Measurements from ENCODE around the gene RAMACL. TPM values are rescaled to one million over a fixed set of nuclear protein-coding genes. Genes with fewer than 3 reads are reported as not detected.

Gene RAMACL
- total RNA-seq, 6 donors from 2014 or later, result 3.7 to 13.0 (median 7.9) TPM

GRCh38 chr6:166565084-166565967 lies 21.2 kb downstream of the RAMACL start:
- TF ChIP-seq EP300 (IDR thresholded peaks at IDR 0.05) (no peak), POLR2A (IDR thresholded peaks at IDR 0.05) (no peak), POLR2AphosphoS5 (IDR thresholded peaks at IDR 0.05) (no peak)
- TF ChIP-seq, protein P1, sequence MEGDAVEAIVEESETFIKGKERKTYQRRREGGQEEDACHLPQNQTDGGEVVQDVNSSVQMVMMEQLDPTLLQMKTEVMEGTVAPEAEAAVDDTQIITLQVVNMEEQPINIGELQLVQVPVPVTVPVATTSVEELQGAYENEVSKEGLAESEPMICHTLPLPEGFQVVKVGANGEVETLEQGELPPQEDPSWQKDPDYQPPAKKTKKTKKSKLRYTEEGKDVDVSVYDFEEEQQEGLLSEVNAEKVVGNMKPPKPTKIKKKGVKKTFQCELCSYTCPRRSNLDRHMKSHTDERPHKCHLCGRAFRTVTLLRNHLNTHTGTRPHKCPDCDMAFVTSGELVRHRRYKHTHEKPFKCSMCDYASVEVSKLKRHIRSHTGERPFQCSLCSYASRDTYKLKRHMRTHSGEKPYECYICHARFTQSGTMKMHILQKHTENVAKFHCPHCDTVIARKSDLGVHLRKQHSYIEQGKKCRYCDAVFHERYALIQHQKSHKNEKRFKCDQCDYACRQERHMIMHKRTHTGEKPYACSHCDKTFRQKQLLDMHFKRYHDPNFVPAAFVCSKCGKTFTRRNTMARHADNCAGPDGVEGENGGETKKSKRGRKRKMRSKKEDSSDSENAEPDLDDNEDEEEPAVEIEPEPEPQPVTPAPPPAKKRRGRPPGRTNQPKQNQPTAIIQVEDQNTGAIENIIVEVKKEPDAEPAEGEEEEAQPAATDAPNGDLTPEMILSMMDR (IDR thresholded peaks at IDR 0.05), result no peak
- H3K36me3 ChIP-seq, result peaks cover 0 to 20% (median 9%) of the 10 kb centered on the region in 4 donors
- no peaks in the 10 kb centered on the region for H3K27me3 ChIP-seq
- H3K4me3 ChIP-seq, result no peak overlapping the region
- peak in 1 of 2 donors; percentile 56 for DNase-seq
- H3K27ac ChIP-seq, result peak overlapping the region in 3 of 4 donors; percentile 3 to 26 (median 9)
- no peak for ATAC-seq (ENCODE audit: low FRiP score in 2 of 2)
- peaks cover 6 to 21% (median 13%) of the 10 kb centered on the region in 4 donors for H3K4me1 ChIP-seq
- no peaks in the 10 kb centered on the region for H3K9me3 ChIP-seq
- 88% methylated on average over 17 to 22 of the region's 24 CpGs for WGBS, 2 donors

DNA sequence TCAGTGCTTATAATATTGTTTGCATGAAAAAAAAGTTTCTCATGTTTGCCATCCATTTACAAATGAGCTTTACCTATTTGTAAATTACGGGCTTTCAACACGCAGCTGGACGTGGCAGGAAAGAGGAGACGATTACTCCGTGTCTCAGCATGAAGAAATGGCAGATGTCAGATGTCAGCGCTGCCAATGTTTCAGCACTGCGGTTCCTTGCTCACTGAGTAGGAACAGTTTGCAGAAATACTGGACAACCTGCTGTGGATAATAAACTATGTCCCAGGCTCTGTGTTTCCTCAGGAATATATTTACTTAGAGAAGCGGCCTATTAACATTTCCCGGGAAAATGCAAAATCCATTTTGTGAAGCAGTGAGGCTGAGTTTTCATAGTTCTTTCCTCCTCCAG lies 22.7 kb downstream of the RAMACL start:
- no peak for TF ChIP-seq EP300 (IDR thresholded peaks at IDR 0.05)
- TF ChIP-seq POLR2AphosphoS5 (IDR thresholded peaks at IDR 0.05), result no peak
- TF ChIP-seq, protein P1 (IDR thresholded peaks at IDR 0.05), result no peak
- TF ChIP-seq POLR2A (IDR thresholded peaks at IDR 0.05), result no peak
- Histone ChIP-seq H3K4me3 (no peak overlapping the region), H3K36me3 (peaks cover 0 to 20% (median 9%) of the 10 kb centered on the region in 4 donors), H3K27ac (peak overlapping the region in 2 of 4 donors; percentile 26 to 48), H3K9me3 (peaks cover 0 to 3% (median 0%) of the 10 kb centered on the region in 4 donors), H3K4me1 (peaks cover 6 to 17% (median 13%) of the 10 kb centered on the region in 4 donors), H3K27me3 (no peaks in the 10 kb centered on the region)
- no peak for ATAC-seq (ENCODE audit: low FRiP score in 2 of 2)
- DNase-seq, result no peak
- WGBS, 2 donors, result 76 to 82% methylated on average over 9 of the region's 9 CpGs

DNA sequence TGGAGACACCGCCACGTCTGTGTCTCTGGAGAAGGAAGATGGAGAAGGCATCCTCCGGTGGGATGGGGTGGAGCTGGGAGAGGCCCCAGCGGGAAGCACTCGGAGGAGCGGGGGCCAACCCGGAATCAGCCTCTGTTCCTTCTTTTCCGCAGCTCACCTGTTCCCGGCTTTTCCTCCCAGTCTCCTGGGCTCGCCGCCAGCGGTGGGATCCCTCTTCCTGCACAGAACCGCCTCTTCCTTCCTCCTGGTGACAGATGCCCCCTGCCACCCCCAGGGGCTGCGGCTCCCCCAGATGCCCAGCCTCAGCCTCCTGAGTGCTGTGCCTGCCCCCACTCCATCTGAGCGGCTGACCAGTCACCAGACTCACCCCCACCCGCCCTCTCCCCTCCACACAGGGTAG lies 23.3 kb downstream of the RAMACL start:
- TF ChIP-seq POLR2A (IDR thresholded peaks at IDR 0.05), result no peak
- no peak for TF ChIP-seq POLR2AphosphoS5 (IDR thresholded peaks at IDR 0.05)
- TF ChIP-seq, protein P1 (IDR thresholded peaks at IDR 0.05), result no peak
- no peak for TF ChIP-seq EP300 (IDR thresholded peaks at IDR 0.05)

DNA sequence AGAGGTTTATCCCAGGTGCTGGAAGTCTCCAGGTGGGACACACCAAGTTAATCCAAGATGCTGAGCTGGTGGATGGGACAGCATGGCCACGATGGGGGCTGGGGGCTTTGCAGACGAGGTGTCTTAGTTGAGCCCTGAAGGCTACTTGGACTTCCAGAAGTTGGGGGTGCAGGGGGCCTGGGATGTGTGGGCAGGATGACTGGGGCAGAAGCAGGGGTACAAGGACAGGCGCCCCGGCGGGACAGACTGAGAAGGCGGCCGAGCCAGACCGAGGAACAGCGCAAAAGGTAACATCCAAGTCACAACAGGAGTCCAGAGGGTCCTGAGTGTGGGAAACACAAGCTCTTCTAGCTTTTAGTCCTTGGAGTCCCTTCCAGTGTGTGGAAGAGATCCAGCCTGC lies 23.8 kb downstream of the RAMACL start:
- ATAC-seq (ENCODE audit: low FRiP score in 2 of 2) (no peak), DNase-seq (peak in 1 of 2 donors; percentile 46)
- peaks cover 0 to 17% (median 9%) of the 10 kb centered on the region in 4 donors for H3K36me3 ChIP-seq
- peaks cover 0 to 3% (median 0%) of the 10 kb centered on the region in 4 donors for H3K9me3 ChIP-seq
- 96% methylated on average over 9 of the region's 9 CpGs for WGBS, 2 donors
- no peaks in the 10 kb centered on the region for H3K27me3 ChIP-seq
- H3K27ac ChIP-seq, result peak overlapping the region in 2 of 4 donors; percentile 26 to 48
- peaks cover 6 to 26% (median 17%) of the 10 kb centered on the region in 4 donors for H3K4me1 ChIP-seq
- H3K4me3 ChIP-seq, result no peak overlapping the region
- no peak for TF ChIP-seq EP300 (IDR thresholded peaks at IDR 0.05)
- no peak for TF ChIP-seq POLR2AphosphoS5 (IDR thresholded peaks at IDR 0.05)
- TF ChIP-seq POLR2A (IDR thresholded peaks at IDR 0.05), result no peak
- TF ChIP-seq, protein P1 (IDR thresholded peaks at IDR 0.05), result no peak

More for the DNA sequence above, 23.3 kb downstream of the RAMACL start:
- WGBS, 2 donors, result 54 to 69% methylated on average over 13 to 16 of the region's 16 CpGs
- peaks cover 0 to 3% (median 0%) of the 10 kb centered on the region in 4 donors for H3K9me3 ChIP-seq
- H3K36me3 ChIP-seq, result peaks cover 0 to 20% (median 9%) of the 10 kb centered on the region in 4 donors
- H3K4me3 ChIP-seq, result no peak overlapping the region
- no peaks in the 10 kb centered on the region for H3K27me3 ChIP-seq
- peaks cover 6 to 21% (median 15%) of the 10 kb centered on the region in 4 donors for H3K4me1 ChIP-seq
- ATAC-seq (ENCODE audit: low FRiP score in 2 of 2), result no peak
- H3K27ac ChIP-seq, result peak overlapping the region; percentile 0 to 48 (median 15)
- DNase-seq, result peak in 1 of 2 donors; percentile 62

Data from upper lobe of left lung (tissue), 6 donors.